Suprapubic skin (tissue), 4 donors: ENCODE results near the gene GRIN2D. TPM values are rescaled to one million over a fixed set of nuclear protein-coding genes. Genes with fewer than 3 reads are reported as not detected.

Source experiments
- DNase-seq, 2 donors: peaks; one replicate each; pipeline ENCODE4 v3.0.0-alpha.2; 2019; ENCODE audit warnings: low spot score in 2 of 2
- H3K27ac ChIP-seq: fragments of 200-600 bp; sonication (generic); one replicate; pipeline ENCODE4 v1.5.1; 2019
- H3K27me3 ChIP-seq: fragments of 200-600 bp; sonication (generic); one replicate; pipeline ENCODE4 v1.5.1; 2019
- H3K36me3 ChIP-seq: fragments of 200-600 bp; sonication (generic); one replicate; pipeline ENCODE4 v1.5.1; 2019
- H3K4me1 ChIP-seq: fragments of 200-600 bp; sonication (generic); one replicate; pipeline ENCODE4 v1.5.1; 2019
- H3K4me3 ChIP-seq: fragments of 200-600 bp; sonication (generic); one replicate; pipeline ENCODE4 v1.5.1; 2019; ENCODE audit warnings: mild to moderate bottlenecking
- H3K9me3 ChIP-seq: fragments of 200-600 bp; sonication (generic); one replicate; pipeline ENCODE4 v1.5.1; 2019
- POLR2AphosphoS5 ChIP-seq, 3 donors: sonication (generic); formaldehyde crosslinking; IDR thresholded peaks; one replicate each; pipeline ENCODE4 v1.6.1; 2017; ENCODE audit warnings: antibody characterized with exemption in 3 of 3
- WGBS: methylation state at CpG from one replicate; pipeline ENCODE4 v1.1.5; 2018; 5-methylcytosine and 5-hydroxymethylcytosine counted together
- total RNA-seq, 4 donors: library from RNA; depleted of rRNA; stranded (reverse); fragments of >200 nt; gene quantifications; one replicate each; pipeline ENCODE4 v1.1.0, GENCODE V29; 2016
- TF ChIP-seq, protein P1 (sequence below), 2 donors: fragments of 200-600 bp in 1 of 2; fragments of 450-650 bp in 1 of 2; sonication (generic) in 1 of 2; IDR thresholded peaks; one replicate each; pipeline ENCODE4 v1.5.1; 2016 to 2019; ENCODE audit warnings: antibody characterized with exemption in 2 of 2, mild to moderate bottlenecking in 1 of 2, moderate library complexity in 1 of 2

The GRIN2D gene
- total RNA-seq, 4 donors from 2014 or later, result 0.38 to 1.4 (median 0.94) TPM

DNA sequence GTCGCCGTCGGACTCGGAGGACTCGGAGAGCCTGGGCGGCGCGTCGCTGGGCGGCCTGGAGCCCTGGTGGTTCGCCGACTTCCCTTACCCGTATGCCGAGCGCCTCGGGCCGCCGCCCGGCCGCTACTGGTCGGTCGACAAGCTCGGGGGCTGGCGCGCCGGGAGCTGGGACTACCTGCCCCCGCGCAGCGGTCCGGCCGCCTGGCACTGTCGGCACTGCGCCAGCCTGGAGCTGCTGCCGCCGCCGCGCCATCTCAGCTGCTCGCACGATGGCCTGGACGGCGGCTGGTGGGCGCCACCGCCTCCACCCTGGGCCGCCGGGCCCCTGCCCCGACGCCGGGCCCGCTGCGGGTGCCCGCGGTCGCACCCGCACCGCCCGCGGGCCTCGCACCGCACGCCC lies 49.8 kb downstream of the GRIN2D start:
- H3K27ac ChIP-seq, result no peak overlapping the region
- H3K4me3 ChIP-seq, result peak overlapping the region; percentile 92
- no CpG with 5 or more reads among the region's 60 CpGs for WGBS
- H3K4me1 ChIP-seq, result peaks cover 37% of the 10 kb centered on the region
- H3K36me3 ChIP-seq, result peaks cover 8% of the 10 kb centered on the region
- no peaks in the 10 kb centered on the region for H3K9me3 ChIP-seq
- H3K27me3 ChIP-seq, result peaks cover 28% of the 10 kb centered on the region
- DNase-seq, result no peak
- TF ChIP-seq, protein P1, sequence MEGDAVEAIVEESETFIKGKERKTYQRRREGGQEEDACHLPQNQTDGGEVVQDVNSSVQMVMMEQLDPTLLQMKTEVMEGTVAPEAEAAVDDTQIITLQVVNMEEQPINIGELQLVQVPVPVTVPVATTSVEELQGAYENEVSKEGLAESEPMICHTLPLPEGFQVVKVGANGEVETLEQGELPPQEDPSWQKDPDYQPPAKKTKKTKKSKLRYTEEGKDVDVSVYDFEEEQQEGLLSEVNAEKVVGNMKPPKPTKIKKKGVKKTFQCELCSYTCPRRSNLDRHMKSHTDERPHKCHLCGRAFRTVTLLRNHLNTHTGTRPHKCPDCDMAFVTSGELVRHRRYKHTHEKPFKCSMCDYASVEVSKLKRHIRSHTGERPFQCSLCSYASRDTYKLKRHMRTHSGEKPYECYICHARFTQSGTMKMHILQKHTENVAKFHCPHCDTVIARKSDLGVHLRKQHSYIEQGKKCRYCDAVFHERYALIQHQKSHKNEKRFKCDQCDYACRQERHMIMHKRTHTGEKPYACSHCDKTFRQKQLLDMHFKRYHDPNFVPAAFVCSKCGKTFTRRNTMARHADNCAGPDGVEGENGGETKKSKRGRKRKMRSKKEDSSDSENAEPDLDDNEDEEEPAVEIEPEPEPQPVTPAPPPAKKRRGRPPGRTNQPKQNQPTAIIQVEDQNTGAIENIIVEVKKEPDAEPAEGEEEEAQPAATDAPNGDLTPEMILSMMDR (IDR thresholded peaks at IDR 0.05), result no peak
- no peak for TF ChIP-seq POLR2AphosphoS5 (IDR thresholded peaks at IDR 0.05)

Other genes with a start within 250 kb of the GRIN2D start
- gene LIG1, start 223.3 kb upstream of the GRIN2D start, total RNA-seq, result 10 to 100 TPM; 30.0 to 66.1 (median 44.4) TPM
- gene ZSWIM9, start 223.0 kb upstream of the GRIN2D start, total RNA-seq, result 1 to 10 TPM; 2.2 to 5.0 (median 4.0) TPM
- 10 to 100 TPM; 11.5 to 40.6 (median 18.7) TPM for gene CARD8, start 137.8 kb upstream of the GRIN2D start, total RNA-seq
- gene ZNF114, start 123.6 kb upstream of the GRIN2D start, total RNA-seq, result not detected
- gene EMP3, start 68.1 kb upstream of the GRIN2D start, total RNA-seq, result 10 to 100 TPM in 3 of 4 donors, 1 to 10 TPM in 1; 9.3 to 22.5 (median 13.2) TPM
- 10 to 100 TPM in 2 of 4 donors, 1 to 10 TPM in 2; 7.8 to 14.7 (median 9.3) TPM for gene TMEM143, start 29.7 kb upstream of the GRIN2D start, total RNA-seq
- gene SYNGR4, start 29.3 kb upstream of the GRIN2D start, total RNA-seq, result not detected
- gene KDELR1, start 2.1 kb upstream of the GRIN2D start, total RNA-seq, result 10 to 100 TPM; 77.3 to 94.1 (median 87.7) TPM
- gene GRWD1, start 52.3 kb downstream of the GRIN2D start, total RNA-seq, result 10 to 100 TPM; 24.5 to 53.4 (median 40.1) TPM
- gene KCNJ14, start 61.9 kb downstream of the GRIN2D start, total RNA-seq, result 1 to 10 TPM; 4.2 to 4.7 (median 4.6) TPM
- 10 to 100 TPM; 54.9 to 86.5 (median 63.2) TPM for gene CYTH2, start 75.7 kb downstream of the GRIN2D start, total RNA-seq
- gene LMTK3, start 118.2 kb downstream of the GRIN2D start, total RNA-seq, result 1 to 10 TPM; 1.3 to 3.5 (median 1.6) TPM
- gene SULT2B1, start 158.5 kb downstream of the GRIN2D start, total RNA-seq, result 100 to 1,000 TPM in 2 of 4 donors, 10 to 100 TPM in 2; 26.0 to 162 (median 122) TPM
- gene SPACA4, start 213.1 kb downstream of the GRIN2D start, total RNA-seq, result 1 to 10 TPM; 2.1 to 3.6 (median 2.8) TPM
- 1 to 10 TPM in 2 of 4 donors, under 1 TPM in 2; 0.87 to 5.1 (median 1.1) TPM for gene FAM83E, start 221.4 kb downstream of the GRIN2D start, total RNA-seq
- gene RPL18, start 225.5 kb downstream of the GRIN2D start, total RNA-seq, result 1,000 to 10,000 TPM; 2,067 to 3,423 (median 3,271) TPM
- 1 to 10 TPM; 3.9 to 9.9 (median 5.6) TPM for gene SPHK2, start 225.8 kb downstream of the GRIN2D start, total RNA-seq
- gene DBP, start 243.7 kb downstream of the GRIN2D start, total RNA-seq, result 10 to 100 TPM; 11.2 to 22.3 (median 17.8) TPM